ENCODE results near the gene PTPRN2.

Gene PTPRN2

DNA sequence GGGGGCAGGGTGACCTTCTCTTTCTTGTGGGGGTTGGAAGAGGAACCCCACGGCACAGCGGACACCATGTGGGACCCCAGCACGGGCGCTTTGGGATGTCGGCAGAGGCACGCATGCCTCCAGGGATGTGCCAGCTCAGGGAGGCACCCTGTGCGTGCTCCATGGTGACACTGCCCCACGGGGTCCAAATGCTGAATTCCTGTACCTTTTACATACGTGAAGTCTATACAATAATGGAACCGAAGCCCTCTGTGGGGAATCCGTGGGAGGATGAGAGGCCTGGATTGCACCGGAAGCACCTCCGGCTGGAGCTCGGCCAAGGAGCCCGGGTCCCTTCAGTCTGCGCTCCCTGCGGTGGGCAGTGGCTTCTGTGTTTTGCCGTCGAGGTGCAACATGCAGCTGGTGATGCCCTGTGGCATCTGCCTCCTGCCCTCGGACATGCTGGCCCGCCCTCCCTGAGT, 726.6 kb downstream of the PTPRN2 start:
- no peak for FAIRE-seq

DNA sequence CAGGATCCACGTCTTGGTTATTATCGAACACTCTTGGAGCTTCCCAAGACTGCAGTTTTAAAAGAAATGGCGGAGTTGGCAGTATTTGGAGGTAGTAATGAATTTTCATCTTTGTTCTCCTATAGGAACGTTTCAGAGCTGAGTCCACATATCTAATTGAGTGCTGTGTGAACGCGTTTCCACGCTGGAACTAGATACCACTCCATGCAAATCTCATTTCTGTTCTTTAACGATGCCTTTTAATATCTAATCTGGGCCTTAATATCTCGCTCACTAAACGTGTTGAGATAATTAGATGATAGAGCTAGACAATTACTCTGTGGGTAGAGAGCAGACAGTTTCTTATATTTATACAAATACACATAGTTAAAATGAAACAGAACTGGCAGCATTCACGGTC, 727.2 kb downstream of the PTPRN2 start:
- TF ChIP-seq, protein P1, sequence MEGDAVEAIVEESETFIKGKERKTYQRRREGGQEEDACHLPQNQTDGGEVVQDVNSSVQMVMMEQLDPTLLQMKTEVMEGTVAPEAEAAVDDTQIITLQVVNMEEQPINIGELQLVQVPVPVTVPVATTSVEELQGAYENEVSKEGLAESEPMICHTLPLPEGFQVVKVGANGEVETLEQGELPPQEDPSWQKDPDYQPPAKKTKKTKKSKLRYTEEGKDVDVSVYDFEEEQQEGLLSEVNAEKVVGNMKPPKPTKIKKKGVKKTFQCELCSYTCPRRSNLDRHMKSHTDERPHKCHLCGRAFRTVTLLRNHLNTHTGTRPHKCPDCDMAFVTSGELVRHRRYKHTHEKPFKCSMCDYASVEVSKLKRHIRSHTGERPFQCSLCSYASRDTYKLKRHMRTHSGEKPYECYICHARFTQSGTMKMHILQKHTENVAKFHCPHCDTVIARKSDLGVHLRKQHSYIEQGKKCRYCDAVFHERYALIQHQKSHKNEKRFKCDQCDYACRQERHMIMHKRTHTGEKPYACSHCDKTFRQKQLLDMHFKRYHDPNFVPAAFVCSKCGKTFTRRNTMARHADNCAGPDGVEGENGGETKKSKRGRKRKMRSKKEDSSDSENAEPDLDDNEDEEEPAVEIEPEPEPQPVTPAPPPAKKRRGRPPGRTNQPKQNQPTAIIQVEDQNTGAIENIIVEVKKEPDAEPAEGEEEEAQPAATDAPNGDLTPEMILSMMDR (IDR thresholded peaks at IDR 0.05; ENCODE audit: insufficient read depth, missing control alignments): no peak
- no peak for FAIRE-seq
- DNase-seq (ENCODE audit: insufficient read length, low spot score): no peak

More for the DNA sequence above, 726.6 kb downstream of the PTPRN2 start:
- no peak for DNase-seq (ENCODE audit: insufficient read length, low spot score)
- TF ChIP-seq, protein P1 (IDR thresholded peaks at IDR 0.05; ENCODE audit: insufficient read depth, missing control alignments): no peak

DNA sequence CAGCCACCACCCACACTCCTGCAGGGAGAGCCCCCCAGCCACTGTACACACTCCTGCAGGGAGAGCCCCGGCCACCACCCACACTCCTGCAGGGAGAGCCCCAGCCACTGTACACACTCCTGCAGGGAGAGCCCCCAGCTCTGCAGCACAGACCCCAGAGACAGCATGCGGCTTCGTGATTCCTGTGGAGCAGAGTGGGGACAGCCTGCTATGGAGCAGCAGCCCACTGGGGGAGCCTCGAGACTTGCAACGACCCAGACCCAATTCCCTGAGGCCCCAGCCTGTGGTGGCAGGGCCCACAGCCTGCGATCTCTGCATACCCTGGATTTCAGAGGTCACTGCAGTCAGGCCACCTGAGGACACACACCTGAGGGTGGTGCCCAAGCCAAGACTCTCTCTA, 727.7 kb downstream of the PTPRN2 start:
- FAIRE-seq: no peak
- DNase-seq (ENCODE audit: insufficient read length, low spot score): no peak
- TF ChIP-seq, protein P1 (IDR thresholded peaks at IDR 0.05; ENCODE audit: insufficient read depth, missing control alignments): no peak

DNA sequence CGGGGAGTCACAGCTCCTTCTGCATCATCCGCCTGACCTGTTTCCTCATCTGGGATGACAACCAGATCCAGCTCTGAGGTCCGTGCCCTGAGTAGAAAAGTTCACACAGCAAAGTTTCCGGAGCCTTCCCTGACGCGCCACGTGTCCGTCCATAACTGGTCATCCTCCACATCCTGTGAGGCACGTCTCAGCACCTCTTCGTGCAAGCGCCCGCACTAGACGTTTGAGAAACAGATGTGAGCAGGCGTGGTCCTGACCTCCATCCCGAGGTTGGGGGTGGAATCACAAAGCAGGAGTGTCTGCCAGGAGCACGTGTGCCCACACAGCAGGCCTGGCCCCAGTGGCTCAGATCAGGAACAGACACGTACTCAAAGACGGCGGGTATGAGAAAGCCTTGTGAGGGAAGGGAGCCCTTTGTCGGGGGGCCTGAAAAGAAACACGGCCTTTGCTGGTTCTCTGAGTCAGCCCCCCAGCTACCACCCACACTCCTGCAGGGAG, 730.0 kb downstream of the PTPRN2 start:
- FAIRE-seq (no peak), DNase-seq (ENCODE audit: insufficient read length, low spot score) (no peak)
- TF ChIP-seq, protein P1 (IDR thresholded peaks at IDR 0.05; ENCODE audit: insufficient read depth, missing control alignments): no peak

DNA sequence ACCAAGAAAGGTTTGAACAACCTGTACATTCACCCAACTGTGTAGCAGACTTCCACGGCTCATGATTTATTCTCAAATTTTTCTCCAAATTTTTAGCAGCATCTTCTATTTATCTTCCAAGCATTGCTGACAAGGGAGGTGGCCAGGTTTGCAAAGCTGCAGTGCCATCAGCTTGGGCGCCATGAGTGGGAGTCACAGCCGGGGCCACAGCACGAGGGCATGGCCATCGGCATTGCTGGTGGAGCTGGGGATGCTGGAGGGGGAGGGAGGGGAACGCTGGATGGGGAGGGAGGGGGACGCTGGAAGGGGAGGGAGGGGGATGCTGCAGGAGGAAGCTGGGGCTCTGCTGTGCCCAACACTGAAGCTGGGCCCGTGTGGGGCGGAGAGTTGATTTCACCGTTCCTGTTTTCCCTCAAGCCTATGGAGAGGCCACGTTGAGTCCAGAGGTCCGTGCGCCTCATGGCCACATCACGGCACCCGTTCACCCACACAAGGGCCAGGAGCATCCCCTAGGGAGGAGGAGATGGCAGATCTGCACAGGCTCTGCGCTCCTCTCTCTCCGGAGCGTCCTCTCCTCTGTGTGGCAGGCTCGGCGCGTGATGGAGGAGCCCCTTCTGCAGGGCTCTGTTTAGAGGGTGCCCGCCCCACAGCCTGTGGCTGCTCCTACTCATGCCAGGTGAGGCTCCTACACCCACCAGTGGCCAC, 730.6 kb downstream of the PTPRN2 start:
- TF ChIP-seq, protein P1 (IDR thresholded peaks at IDR 0.05; ENCODE audit: insufficient read depth, missing control alignments): no peak
- FAIRE-seq: no peak

DNA sequence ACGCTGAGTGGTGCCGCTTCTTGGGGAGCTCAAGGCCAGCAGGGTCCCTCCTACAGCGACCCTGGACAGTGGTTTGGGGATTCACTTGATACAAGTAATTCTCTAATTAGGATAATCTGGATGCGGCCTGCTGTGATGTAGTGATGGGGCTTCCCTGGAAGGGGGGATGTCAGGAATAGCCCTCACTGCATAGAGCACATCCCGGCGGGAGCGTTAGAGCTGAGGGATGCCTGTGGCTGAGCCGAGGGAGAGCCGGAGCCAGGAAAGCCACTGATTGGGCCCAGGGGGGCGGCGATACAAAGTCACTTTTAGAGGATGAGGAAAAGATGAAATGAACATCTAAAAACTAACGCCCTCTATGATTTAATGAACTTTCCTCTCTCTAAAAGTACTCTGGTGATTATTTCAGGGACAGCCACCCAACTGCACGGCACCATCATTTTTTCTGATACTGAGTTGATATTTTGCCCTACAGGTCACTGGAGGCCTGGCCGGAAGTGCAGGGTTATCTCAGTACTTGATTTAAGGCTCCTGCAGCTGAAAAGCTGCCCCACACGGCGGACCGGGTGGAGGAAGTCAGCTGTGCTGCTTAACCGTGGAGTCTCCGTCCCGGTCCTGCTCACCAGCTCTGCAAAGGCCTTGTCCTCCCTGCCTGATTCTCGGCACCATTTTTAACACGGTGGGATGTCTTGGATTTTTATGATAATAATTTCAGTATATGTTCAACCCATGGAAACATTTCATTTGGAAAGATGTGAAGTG, 732.0 kb downstream of the PTPRN2 start:
- FAIRE-seq: no peak

More for the DNA sequence above, 730.6 kb downstream of the PTPRN2 start:
- no peak for DNase-seq (ENCODE audit: insufficient read length, low spot score)

More for the DNA sequence above, 732.0 kb downstream of the PTPRN2 start:
- DNase-seq (ENCODE audit: insufficient read length, low spot score): no peak
- TF ChIP-seq, protein P1 (IDR thresholded peaks at IDR 0.05; ENCODE audit: insufficient read depth, missing control alignments): no peak
